ENCODE results near the gene TINAGL1.

Gene TINAGL1

DNA sequence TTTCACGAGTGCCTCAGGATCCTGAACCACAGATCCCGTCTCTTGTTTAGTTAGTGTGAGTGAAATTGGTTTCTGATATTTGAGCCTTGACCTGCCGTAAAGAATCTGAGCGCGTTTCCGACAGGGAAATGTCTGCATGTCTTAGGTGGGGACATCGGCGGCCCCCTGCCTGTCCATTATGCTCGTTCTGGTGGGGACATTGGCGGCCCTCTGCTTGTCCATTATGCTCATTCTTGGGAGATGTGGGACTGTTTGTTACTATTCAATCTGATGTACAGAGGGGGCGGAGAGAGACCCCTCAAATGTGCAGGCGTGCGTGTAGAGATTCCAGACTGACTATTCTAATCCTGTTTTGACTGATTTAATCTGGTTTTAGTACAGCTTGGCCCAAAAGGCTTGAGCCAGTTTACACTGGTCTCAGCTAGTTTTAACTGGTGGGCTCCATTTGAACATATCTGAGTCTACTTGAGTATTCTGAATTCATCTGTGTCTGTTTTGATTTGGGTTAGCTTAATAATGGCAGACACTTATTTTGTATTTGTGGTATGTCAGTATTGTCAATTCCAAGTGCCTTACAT is 6.6 kb upstream of the TINAGL1 start:
- no peak overlapping the region for H3K27ac ChIP-seq
- H3K9me3 ChIP-seq = no peaks in the 10 kb centered on the region
- H3K4me3 ChIP-seq (ENCODE audit: low read depth in 1 of 2, low read length in 1 of 2) = no peak overlapping the region
- TF ChIP-seq, protein P1, sequence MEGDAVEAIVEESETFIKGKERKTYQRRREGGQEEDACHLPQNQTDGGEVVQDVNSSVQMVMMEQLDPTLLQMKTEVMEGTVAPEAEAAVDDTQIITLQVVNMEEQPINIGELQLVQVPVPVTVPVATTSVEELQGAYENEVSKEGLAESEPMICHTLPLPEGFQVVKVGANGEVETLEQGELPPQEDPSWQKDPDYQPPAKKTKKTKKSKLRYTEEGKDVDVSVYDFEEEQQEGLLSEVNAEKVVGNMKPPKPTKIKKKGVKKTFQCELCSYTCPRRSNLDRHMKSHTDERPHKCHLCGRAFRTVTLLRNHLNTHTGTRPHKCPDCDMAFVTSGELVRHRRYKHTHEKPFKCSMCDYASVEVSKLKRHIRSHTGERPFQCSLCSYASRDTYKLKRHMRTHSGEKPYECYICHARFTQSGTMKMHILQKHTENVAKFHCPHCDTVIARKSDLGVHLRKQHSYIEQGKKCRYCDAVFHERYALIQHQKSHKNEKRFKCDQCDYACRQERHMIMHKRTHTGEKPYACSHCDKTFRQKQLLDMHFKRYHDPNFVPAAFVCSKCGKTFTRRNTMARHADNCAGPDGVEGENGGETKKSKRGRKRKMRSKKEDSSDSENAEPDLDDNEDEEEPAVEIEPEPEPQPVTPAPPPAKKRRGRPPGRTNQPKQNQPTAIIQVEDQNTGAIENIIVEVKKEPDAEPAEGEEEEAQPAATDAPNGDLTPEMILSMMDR (IDR thresholded peaks at IDR 0.05) = no peak
- H3K36me3 ChIP-seq = no peaks in the 10 kb centered on the region
- no peaks in the 10 kb centered on the region for H3K27me3 ChIP-seq
- H3K4me1 ChIP-seq (ENCODE audit: control insufficient read depth in 1 of 2, insufficient read depth in 1 of 2, low read depth in 1 of 2, low read length in 1 of 2) = no peaks in the 10 kb centered on the region

DNA sequence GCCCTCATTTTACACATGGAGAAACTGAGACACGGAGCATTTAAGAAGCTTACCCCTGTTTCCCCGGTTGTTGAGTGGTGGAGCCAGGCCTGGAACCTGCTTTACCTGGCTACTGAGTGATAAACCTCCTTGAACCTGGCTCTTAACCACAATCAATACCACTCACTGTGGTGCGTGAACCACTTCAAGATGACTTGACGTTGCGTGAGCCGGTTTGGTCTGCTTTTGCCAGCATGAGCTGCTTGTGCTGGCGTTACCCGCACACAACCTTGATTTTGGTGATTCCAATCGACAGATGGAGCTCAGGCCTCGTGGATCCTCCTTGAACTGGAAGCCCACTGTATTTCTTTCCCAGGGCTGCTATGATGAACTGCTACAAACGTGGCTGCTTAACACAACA is 6.1 kb upstream of the TINAGL1 start:
- H3K4me1 ChIP-seq (ENCODE audit: control insufficient read depth in 1 of 2, insufficient read depth in 1 of 2, low read depth in 1 of 2, low read length in 1 of 2) = no peaks in the 10 kb centered on the region
- TF ChIP-seq, protein P1 (IDR thresholded peaks at IDR 0.05) = no peak
- H3K36me3 ChIP-seq = no peaks in the 10 kb centered on the region

DNA sequence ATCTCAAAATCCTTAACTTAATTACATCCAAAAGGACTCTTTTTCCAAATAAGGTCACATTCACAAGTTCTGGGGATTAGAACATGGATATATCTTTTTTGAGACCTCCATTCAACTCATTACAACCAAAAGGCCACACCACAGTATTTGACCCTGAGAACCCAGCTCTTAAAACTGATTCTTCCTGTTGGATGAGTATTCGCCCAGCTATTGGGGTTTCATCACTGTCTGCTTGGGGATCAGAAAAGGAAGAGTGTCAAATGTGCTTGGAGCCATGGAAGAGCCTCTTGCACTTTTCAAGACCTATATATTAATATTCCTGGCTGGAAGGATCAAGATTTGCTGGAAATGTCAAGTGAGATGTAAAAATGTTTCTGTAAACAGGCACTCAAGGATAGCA is 5.4 kb upstream of the TINAGL1 start:
- Histone ChIP-seq H3K4me1 (ENCODE audit: control insufficient read depth in 1 of 2, insufficient read depth in 1 of 2, low read depth in 1 of 2, low read length in 1 of 2) (no peaks in the 10 kb centered on the region), H3K27me3 (peaks cover 10% of the 10 kb centered on the region), H3K36me3 (no peaks in the 10 kb centered on the region), H3K9me3 (no peaks in the 10 kb centered on the region), H3K4me3 (ENCODE audit: low read depth in 1 of 2, low read length in 1 of 2) (no peak overlapping the region), H3K27ac (no peak overlapping the region)
- TF ChIP-seq, protein P1 (IDR thresholded peaks at IDR 0.05) = no peak

More for the DNA sequence above, 6.1 kb upstream of the TINAGL1 start:
- Histone ChIP-seq H3K4me3 (ENCODE audit: low read depth in 1 of 2, low read length in 1 of 2) (no peak overlapping the region), H3K27me3 (peaks cover 3% of the 10 kb centered on the region), H3K27ac (no peak overlapping the region), H3K9me3 (no peaks in the 10 kb centered on the region)

DNA sequence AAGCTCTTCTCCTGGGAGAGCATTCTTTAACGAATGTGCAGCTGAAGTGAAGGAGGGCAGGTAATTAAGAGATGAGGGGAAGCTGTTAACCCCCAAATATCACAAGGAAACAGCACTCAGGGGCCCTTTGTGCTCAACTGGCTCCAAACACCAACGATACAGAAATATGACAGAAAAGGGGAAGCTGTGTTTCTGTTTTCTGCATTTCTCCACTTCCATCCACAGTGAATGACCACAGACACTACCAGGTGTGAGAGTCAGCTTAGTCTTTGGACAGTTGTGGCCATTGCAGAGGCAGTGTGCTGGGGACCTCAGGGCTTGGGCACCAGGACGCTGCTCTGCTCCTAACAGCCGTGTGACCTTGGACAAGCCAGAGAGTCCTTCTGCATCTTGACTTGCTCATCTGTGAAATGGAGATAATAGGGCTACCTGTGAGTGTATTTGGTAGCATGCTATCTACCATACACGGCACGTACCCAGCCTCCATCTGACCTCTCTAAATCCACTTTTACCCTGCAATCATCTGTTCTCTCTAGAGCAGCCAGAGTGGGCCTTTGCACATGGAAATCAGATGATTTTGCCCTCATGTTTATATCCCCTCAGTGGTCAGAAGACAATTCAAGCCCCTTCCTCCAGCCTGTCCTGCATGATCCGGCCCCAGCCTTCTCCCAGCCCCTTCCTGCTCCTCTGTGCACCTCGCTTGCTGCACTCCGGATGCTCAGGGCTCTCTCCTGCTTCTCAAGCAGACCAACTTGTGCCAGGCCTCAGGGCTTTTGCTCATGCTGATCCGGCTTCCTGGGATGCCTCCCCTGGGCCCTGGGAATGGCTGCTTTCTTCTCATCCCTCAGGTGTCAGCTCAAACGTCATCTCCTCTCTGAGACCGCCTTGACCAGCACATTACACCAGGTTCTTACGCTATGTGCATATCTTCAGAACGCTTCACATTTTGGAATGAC is 4.7 kb upstream of the TINAGL1 start:
- no peaks in the 10 kb centered on the region for H3K36me3 ChIP-seq
- no peak overlapping the region for H3K27ac ChIP-seq
- H3K9me3 ChIP-seq = no peaks in the 10 kb centered on the region
- H3K27me3 ChIP-seq = peaks cover 17% of the 10 kb centered on the region
- H3K4me3 ChIP-seq (ENCODE audit: low read depth in 1 of 2, low read length in 1 of 2) = no peak overlapping the region
- TF ChIP-seq, protein P1 (IDR thresholded peaks at IDR 0.05) = no peak
- H3K4me1 ChIP-seq (ENCODE audit: control insufficient read depth in 1 of 2, insufficient read depth in 1 of 2, low read depth in 1 of 2, low read length in 1 of 2) = no peaks in the 10 kb centered on the region

DNA sequence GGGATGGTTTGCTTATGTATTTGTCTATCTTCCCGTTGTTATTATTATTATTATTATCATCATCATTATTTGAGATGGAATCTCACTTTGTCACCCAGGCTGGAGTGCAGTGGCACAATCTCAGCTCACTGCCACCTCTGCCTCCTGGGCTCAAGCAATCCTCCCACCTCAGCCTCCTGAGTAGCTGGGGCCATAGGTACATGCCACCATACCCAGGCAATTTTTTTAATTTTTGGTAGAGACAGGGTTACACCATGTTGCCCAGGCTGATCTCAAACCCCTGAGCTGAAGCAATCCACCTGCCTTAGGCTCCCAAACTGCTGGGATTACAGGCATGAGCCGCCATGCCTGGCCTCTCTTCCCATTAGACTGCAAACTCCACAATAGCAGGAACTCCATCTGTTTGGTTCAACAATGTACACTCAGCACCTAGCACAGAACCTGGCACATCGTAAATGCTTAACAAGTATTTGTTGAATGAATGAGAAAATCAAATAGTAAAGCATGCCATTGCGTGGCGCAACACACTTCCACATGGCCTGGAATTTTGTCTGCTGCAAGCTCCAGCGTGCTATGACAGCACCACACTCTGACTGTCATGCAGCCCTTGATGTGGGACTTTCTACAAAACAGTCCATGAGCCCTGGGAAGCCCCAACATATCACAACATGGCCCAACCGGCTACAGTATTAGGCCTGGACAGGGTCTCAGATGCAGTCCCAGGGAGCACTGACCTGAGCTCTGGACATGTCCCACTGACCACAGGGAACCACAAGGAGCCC is 3.8 kb upstream of the TINAGL1 start:
- no peaks in the 10 kb centered on the region for H3K9me3 ChIP-seq
- H3K36me3 ChIP-seq = no peaks in the 10 kb centered on the region
- H3K27me3 ChIP-seq = peaks cover 26% of the 10 kb centered on the region
- no peak overlapping the region for H3K27ac ChIP-seq
- TF ChIP-seq, protein P1 (IDR thresholded peaks at IDR 0.05) = no peak
- no peaks in the 10 kb centered on the region for H3K4me1 ChIP-seq (ENCODE audit: control insufficient read depth in 1 of 2, insufficient read depth in 1 of 2, low read depth in 1 of 2, low read length in 1 of 2)
- no peak overlapping the region for H3K4me3 ChIP-seq (ENCODE audit: low read depth in 1 of 2, low read length in 1 of 2)

Data from neutrophil (primary cell).